Trophoblast cell (in vitro differentiated cells and primary cell): ENCODE results near the gene CCDC38.

ENCODE experiments used
- DNase-seq, 2 donors: peaks; one replicate each; pipeline ENCODE4 v3.0.0-alpha.2; 2016
- H2AFZ ChIP-seq: 2 replicates; pipeline ENCODE4 v1.6.1; 2013; ENCODE audit warnings: low read length, moderate library complexity, mild to moderate bottlenecking; ENCODE audit not compliant: insufficient read depth, poor library complexity
- H2AK5ac ChIP-seq: 2 replicates; pipeline ENCODE4 v1.6.1; 2013; ENCODE audit warnings: mild to moderate bottlenecking, low read length
- H2BK120ac ChIP-seq: 2 replicates; pipeline ENCODE4 v1.6.1; 2013; ENCODE audit warnings: low read length, mild to moderate bottlenecking, moderate library complexity; ENCODE audit not compliant: insufficient read depth, poor library complexity
- H2BK12ac ChIP-seq: 2 replicates; pipeline ENCODE4 v1.6.1; 2013; ENCODE audit warnings: mild to moderate bottlenecking, low read length, moderate library complexity
- H2BK5ac ChIP-seq: 2 replicates; pipeline ENCODE4 v1.6.1; 2013; ENCODE audit warnings: low read length, low read depth, moderate library complexity, mild to moderate bottlenecking; ENCODE audit not compliant: poor library complexity
- H3K14ac ChIP-seq: 2 replicates; pipeline ENCODE4 v1.6.1; 2013; ENCODE audit warnings: mild to moderate bottlenecking, low read length
- H3K18ac ChIP-seq: 2 replicates; pipeline ENCODE4 v1.6.1; 2013; ENCODE audit warnings: mild to moderate bottlenecking, low read length
- H3K23ac ChIP-seq: 2 replicates; pipeline ENCODE4 v1.6.1; 2013; ENCODE audit warnings: low read length
- H3K27ac ChIP-seq: 2 replicates; pipeline ENCODE4 v1.5.1; 2013; ENCODE audit warnings: low read depth, mild to moderate bottlenecking, inconsistent platforms, low read length, moderate library complexity
- H3K27me3 ChIP-seq: 2 replicates; pipeline ENCODE4 v1.6.1; 2013; ENCODE audit warnings: inconsistent platforms, mild to moderate bottlenecking, low read length, moderate library complexity; ENCODE audit not compliant: insufficient read depth
- H3K36me3 ChIP-seq, 2 experiments: 1 replicate in 1 of 2; 2 replicates in 1 of 2; pipeline ENCODE4 v1.6.1; 2013; ENCODE audit warnings: low read length in 2 of 2, mild to moderate bottlenecking in 2 of 2, moderate library complexity in 1 of 2; ENCODE audit not compliant: insufficient read depth in 2 of 2, control insufficient read depth in 1 of 2
- H3K4ac ChIP-seq: 2 replicates; pipeline ENCODE4 v1.6.1; 2013; ENCODE audit warnings: low read depth, mild to moderate bottlenecking, low read length, moderate library complexity
- H3K4me1 ChIP-seq, 2 experiments: 1 replicate in 1 of 2; 2 replicates in 1 of 2; pipeline ENCODE4 v1.6.1; 2013; ENCODE audit warnings: low read length in 2 of 2, mild to moderate bottlenecking in 2 of 2, moderate library complexity in 1 of 2; ENCODE audit not compliant: insufficient read depth in 2 of 2, control insufficient read depth in 1 of 2
- H3K4me2 ChIP-seq: 2 replicates; pipeline ENCODE4 v1.6.1; 2013; ENCODE audit warnings: inconsistent platforms, mild to moderate bottlenecking, low read length, moderate library complexity
- H3K4me3 ChIP-seq: 2 replicates; pipeline ENCODE4 v1.5.1; 2013; ENCODE audit warnings: mild to moderate bottlenecking, low read depth, low read length, inconsistent platforms
- H3K79me1 ChIP-seq: one replicate; pipeline ENCODE4 v1.6.1; 2013; ENCODE audit warnings: low read length
- H3K79me2 ChIP-seq: 2 replicates; pipeline ENCODE4 v1.6.1; 2013; ENCODE audit warnings: low read length, mild to moderate bottlenecking; ENCODE audit not compliant: control insufficient read depth, insufficient read depth, poor library complexity
- H3K9ac ChIP-seq: 2 replicates; pipeline ENCODE4 v1.6.1; 2013; ENCODE audit warnings: mild to moderate bottlenecking, low read length
- H3K9me3 ChIP-seq: 2 replicates; pipeline ENCODE4 v1.6.1; 2013; ENCODE audit warnings: low read depth, mild to moderate bottlenecking, control low read depth, inconsistent platforms, low read length; ENCODE audit not compliant: insufficient read depth
- H4K12ac ChIP-seq: 2 replicates; pipeline ENCODE4 v1.6.1; 2013; ENCODE audit warnings: low read depth, mild to moderate bottlenecking, low read length, moderate library complexity
- H4K8ac ChIP-seq: 2 replicates; pipeline ENCODE4 v1.6.1; 2013; ENCODE audit warnings: low read depth, mild to moderate bottlenecking, low read length, moderate library complexity
- H4K91ac ChIP-seq: one replicate; pipeline ENCODE4 v1.6.1; 2013; ENCODE audit warnings: low read depth, mild to moderate bottlenecking, low read length, moderate library complexity
- WGBS: extraction: QIAGEN DNeasy Blood & Tissue Kit; methylation state at CpG from one replicate; pipeline ENCODE4 v1.1.7; 2013; ENCODE audit warnings: missing lambda C conversion rate; ENCODE audit not compliant: insufficient read length, insufficient coverage; ENCODE audit errors: extremely low coverage; 5-methylcytosine and 5-hydroxymethylcytosine counted together

Gene CCDC38

GRCh38 chr12:95962222-95962621, 19.8 kb upstream of the CCDC38 start:
- Histone ChIP-seq H3K4me2 (no peak overlapping the region), H3K4me3 (no peak overlapping the region), H3K79me1 (peaks cover 4% of the 10 kb centered on the region), H4K91ac (no peak overlapping the region), H2BK120ac (no peak overlapping the region), H2BK12ac (no peak overlapping the region), H3K27ac (no peak overlapping the region), H2BK5ac (no peak overlapping the region), H3K23ac (no peak overlapping the region), H4K8ac (no peak overlapping the region), H2AK5ac (no peak overlapping the region), H3K4me1 (peaks cover 4 to 7% of the 10 kb centered on the region in 2 experiments), H2AFZ (no peak overlapping the region), H3K9ac (no peak overlapping the region), H3K4ac (no peak overlapping the region), H3K36me3 (no peaks in the 10 kb centered on the region), H3K18ac (no peak overlapping the region), H3K27me3 (no peaks in the 10 kb centered on the region), H3K14ac (no peak overlapping the region), H4K12ac (no peak overlapping the region), H3K79me2 (no peaks in the 10 kb centered on the region), H3K9me3 (no peaks in the 10 kb centered on the region)
- WGBS, result no CpG with 5 or more reads among the region's 7 CpGs
- DNase-seq, result no peak

- H3K79me1 ChIP-seq, result no peaks in the 10 kb centered on the region
- no peaks in the 10 kb centered on the region for H3K27me3 ChIP-seq
Observed at GRCh38 chr12:95960241-95960640, 17.8 kb upstream of the CCDC38 start.

GRCh38 chr12:95959107-95959506, 16.7 kb upstream of the CCDC38 start:
- H3K4me1 ChIP-seq, result no peaks in the 10 kb centered on the region
- no peaks in the 10 kb centered on the region for H3K27me3 ChIP-seq
- no CpG with 5 or more reads among the region's 1 CpG for WGBS
- peaks cover 2% of the 10 kb centered on the region for H3K9me3 ChIP-seq
- no peak overlapping the region for H3K4me3 ChIP-seq
- no peaks in the 10 kb centered on the region for H3K79me2 ChIP-seq
- H3K9ac ChIP-seq, result no peak overlapping the region
- no peak overlapping the region for H2BK5ac ChIP-seq
- no peak overlapping the region for H3K18ac ChIP-seq
- H2AFZ ChIP-seq, result no peak overlapping the region
- H4K91ac ChIP-seq, result no peak overlapping the region
- H2BK120ac ChIP-seq, result no peak overlapping the region
- no peak overlapping the region for H3K14ac ChIP-seq
- H3K27ac ChIP-seq, result no peak overlapping the region
- no peaks in the 10 kb centered on the region for H3K79me1 ChIP-seq
- H4K12ac ChIP-seq, result no peak overlapping the region
- no peak overlapping the region for H2BK12ac ChIP-seq
- no peak overlapping the region for H3K4me2 ChIP-seq
- H4K8ac ChIP-seq, result no peak overlapping the region
- H3K23ac ChIP-seq, result no peak overlapping the region
- no peak overlapping the region for H3K4ac ChIP-seq
- H2AK5ac ChIP-seq, result no peak overlapping the region
- no peak for DNase-seq
- H3K36me3 ChIP-seq, result no peaks in the 10 kb centered on the region

More at GRCh38 chr12:95960241-95960640, 17.8 kb upstream of the CCDC38 start:
- no peak overlapping the region for H3K14ac ChIP-seq
- DNase-seq, result no peak
- no peak overlapping the region for H3K4me2 ChIP-seq
- no peak overlapping the region for H4K91ac ChIP-seq
- H3K4me3 ChIP-seq, result no peak overlapping the region
- H4K12ac ChIP-seq, result no peak overlapping the region
- no peaks in the 10 kb centered on the region for H3K4me1 ChIP-seq
- no peaks in the 10 kb centered on the region for H3K79me2 ChIP-seq
- no peak overlapping the region for H3K23ac ChIP-seq
- H3K9ac ChIP-seq, result no peak overlapping the region
- H3K4ac ChIP-seq, result no peak overlapping the region
- peaks cover 2% of the 10 kb centered on the region for H3K9me3 ChIP-seq
- H3K27ac ChIP-seq, result no peak overlapping the region
- no CpG with 5 or more reads among the region's 5 CpGs for WGBS
- H2BK5ac ChIP-seq, result no peak overlapping the region
- no peaks in the 10 kb centered on the region for H3K36me3 ChIP-seq
- H3K18ac ChIP-seq, result no peak overlapping the region
- H2BK120ac ChIP-seq, result no peak overlapping the region
- H2AFZ ChIP-seq, result no peak overlapping the region
- H4K8ac ChIP-seq, result no peak overlapping the region
- no peak overlapping the region for H2BK12ac ChIP-seq
- H2AK5ac ChIP-seq, result no peak overlapping the region

- WGBS, result no CpG with 5 or more reads among the region's 27 CpGs
- Histone ChIP-seq H3K4ac (no peak overlapping the region), H3K27me3 (no peaks in the 10 kb centered on the region), H4K91ac (no peak overlapping the region), H4K12ac (no peak overlapping the region), H2AK5ac (no peak overlapping the region), H4K8ac (no peak overlapping the region), H3K18ac (no peak overlapping the region), H3K14ac (no peak overlapping the region), H3K36me3 (no peaks in the 10 kb centered on the region), H3K4me2 (no peak overlapping the region), H3K9me3 (peaks cover 2% of the 10 kb centered on the region), H3K23ac (no peak overlapping the region), H3K79me2 (no peaks in the 10 kb centered on the region), H3K4me3 (no peak overlapping the region), H2BK5ac (no peak overlapping the region), H3K4me1 (no peaks in the 10 kb centered on the region), H3K79me1 (no peaks in the 10 kb centered on the region), H2BK12ac (no peak overlapping the region), H2AFZ (no peak overlapping the region), H3K27ac (no peak overlapping the region), H2BK120ac (no peak overlapping the region), H3K9ac (no peak overlapping the region)
- DNase-seq, result no peak
Observed at GRCh38 chr12:95956557-95957145, 14.2 kb upstream of the CCDC38 start.
